ENCODE results near the gene BMPER. TPM values are rescaled to one million over a fixed set of nuclear protein-coding genes. Genes with fewer than 3 reads are reported as not detected.

BMPER gene
- total RNA-seq, 4 donors from 2014 or later: 0.65 to 6.5 (median 3.5) TPM

DNA sequence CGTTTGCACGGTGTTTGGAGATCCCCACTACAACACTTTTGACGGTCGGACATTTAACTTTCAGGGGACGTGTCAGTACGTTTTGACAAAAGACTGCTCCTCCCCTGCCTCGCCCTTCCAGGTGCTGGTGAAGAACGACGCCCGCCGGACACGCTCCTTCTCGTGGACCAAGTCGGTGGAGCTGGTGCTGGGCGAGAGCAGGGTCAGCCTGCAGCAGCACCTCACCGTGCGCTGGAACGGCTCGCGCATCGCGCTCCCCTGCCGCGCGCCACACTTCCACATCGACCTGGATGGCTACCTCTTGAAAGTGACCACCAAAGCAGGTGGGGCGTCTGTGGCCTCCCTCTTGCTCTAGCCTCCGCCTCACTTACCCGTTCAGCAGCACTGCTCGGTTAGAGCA lies 173.5 kb downstream of the BMPER start:
- WGBS: 90% methylated on average over 30 of the region's 30 CpGs
- intact Hi-C loops (cut with DNase I): no loop called here
- DNase-seq (ENCODE audit: extremely low spot score): no peak
- Histone ChIP-seq H3K4me1 (peaks cover 0 to 10% (median 0%) of the 10 kb centered on the region in 4 donors), H3K9me3 (no peaks in the 10 kb centered on the region), H3K36me3 (no peaks in the 10 kb centered on the region), H3K27ac (replicated peaks in 1 of 4) (no peak overlapping the region), H3K27me3 (no peaks in the 10 kb centered on the region), H3K4me3 (no peak overlapping the region)
- no peak for TF ChIP-seq EP300 (IDR thresholded peaks at IDR 0.05)
- TF ChIP-seq POLR2AphosphoS5 (IDR thresholded peaks at IDR 0.05): no peak
- TF ChIP-seq, protein P1, sequence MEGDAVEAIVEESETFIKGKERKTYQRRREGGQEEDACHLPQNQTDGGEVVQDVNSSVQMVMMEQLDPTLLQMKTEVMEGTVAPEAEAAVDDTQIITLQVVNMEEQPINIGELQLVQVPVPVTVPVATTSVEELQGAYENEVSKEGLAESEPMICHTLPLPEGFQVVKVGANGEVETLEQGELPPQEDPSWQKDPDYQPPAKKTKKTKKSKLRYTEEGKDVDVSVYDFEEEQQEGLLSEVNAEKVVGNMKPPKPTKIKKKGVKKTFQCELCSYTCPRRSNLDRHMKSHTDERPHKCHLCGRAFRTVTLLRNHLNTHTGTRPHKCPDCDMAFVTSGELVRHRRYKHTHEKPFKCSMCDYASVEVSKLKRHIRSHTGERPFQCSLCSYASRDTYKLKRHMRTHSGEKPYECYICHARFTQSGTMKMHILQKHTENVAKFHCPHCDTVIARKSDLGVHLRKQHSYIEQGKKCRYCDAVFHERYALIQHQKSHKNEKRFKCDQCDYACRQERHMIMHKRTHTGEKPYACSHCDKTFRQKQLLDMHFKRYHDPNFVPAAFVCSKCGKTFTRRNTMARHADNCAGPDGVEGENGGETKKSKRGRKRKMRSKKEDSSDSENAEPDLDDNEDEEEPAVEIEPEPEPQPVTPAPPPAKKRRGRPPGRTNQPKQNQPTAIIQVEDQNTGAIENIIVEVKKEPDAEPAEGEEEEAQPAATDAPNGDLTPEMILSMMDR (IDR thresholded peaks at IDR 0.05): no peak
- TF ChIP-seq POLR2A (IDR thresholded peaks at IDR 0.05; ENCODE audit: low read depth): no peak

GRCh38 chr7:34080513-34080912 lies 175.2 kb downstream of the BMPER start:
- Histone ChIP-seq H3K4me1 (peaks cover 0 to 3% (median 0%) of the 10 kb centered on the region in 4 donors), H3K9me3 (no peaks in the 10 kb centered on the region), H3K27ac (replicated peaks in 1 of 4) (no peak overlapping the region), H3K27me3 (no peaks in the 10 kb centered on the region), H3K4me3 (no peak overlapping the region), H3K36me3 (no peaks in the 10 kb centered on the region)
- 92% methylated on average over 5 of the region's 5 CpGs for WGBS
- intact Hi-C loops (cut with DNase I): no loop called here
- no peak for DNase-seq (ENCODE audit: extremely low spot score)
- TF ChIP-seq EP300 (IDR thresholded peaks at IDR 0.05): no peak
- TF ChIP-seq POLR2AphosphoS5 (IDR thresholded peaks at IDR 0.05): no peak
- TF ChIP-seq, protein P1 (IDR thresholded peaks at IDR 0.05): no peak
- TF ChIP-seq POLR2A (IDR thresholded peaks at IDR 0.05; ENCODE audit: low read depth): no peak

- H3K27ac ChIP-seq (replicated peaks in 1 of 4): no peak overlapping the region
- no peaks in the 10 kb centered on the region for H3K36me3 ChIP-seq
- no peaks in the 10 kb centered on the region for H3K9me3 ChIP-seq
- no peak overlapping the region for H3K4me3 ChIP-seq
- DNase-seq (ENCODE audit: extremely low spot score): no peak
- H3K4me1 ChIP-seq: no peaks in the 10 kb centered on the region
- WGBS: 89% methylated on average over 1 of the region's 1 CpG
- no peaks in the 10 kb centered on the region for H3K27me3 ChIP-seq
- intact Hi-C loops (cut with DNase I): no loop called here
- TF ChIP-seq EP300 (IDR thresholded peaks at IDR 0.05) (no peak), POLR2AphosphoS5 (IDR thresholded peaks at IDR 0.05) (no peak), POLR2A (IDR thresholded peaks at IDR 0.05; ENCODE audit: low read depth) (no peak)
- TF ChIP-seq, protein P1 (IDR thresholded peaks at IDR 0.05): no peak
Observed at GRCh38 chr7:34081935-34082334, 176.6 kb downstream of the BMPER start.

DNA sequence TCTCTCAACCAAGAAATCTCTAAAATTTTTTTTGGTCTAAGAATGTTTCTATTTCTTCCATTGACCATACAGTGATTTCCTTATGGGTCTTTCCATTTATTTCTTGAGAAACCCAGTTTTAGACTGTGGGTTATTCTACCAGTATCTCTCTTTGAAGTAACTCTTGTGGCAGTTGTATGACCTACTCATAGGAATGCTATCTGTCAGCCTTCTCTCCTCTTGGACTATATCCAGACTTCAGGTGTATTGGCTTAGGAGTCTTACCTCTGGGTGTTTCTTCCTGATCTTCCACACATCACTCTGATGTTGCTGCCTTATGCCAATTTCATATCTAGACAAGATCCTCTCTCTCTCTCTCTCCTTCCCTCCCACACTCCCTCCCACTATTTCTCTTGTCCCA lies 178.1 kb downstream of the BMPER start:
- Histone ChIP-seq H3K4me3 (no peak overlapping the region), H3K9me3 (no peaks in the 10 kb centered on the region), H3K27ac (replicated peaks in 1 of 4) (no peak overlapping the region), H3K36me3 (no peaks in the 10 kb centered on the region), H3K27me3 (no peaks in the 10 kb centered on the region), H3K4me1 (no peaks in the 10 kb centered on the region)
- intact Hi-C loops (cut with DNase I): no loop called here
- DNase-seq (ENCODE audit: extremely low spot score): no peak
- no peak for TF ChIP-seq POLR2AphosphoS5 (IDR thresholded peaks at IDR 0.05)
- no peak for TF ChIP-seq POLR2A (IDR thresholded peaks at IDR 0.05; ENCODE audit: low read depth)
- no peak for TF ChIP-seq EP300 (IDR thresholded peaks at IDR 0.05)
- TF ChIP-seq, protein P1 (IDR thresholded peaks at IDR 0.05): no peak

- Histone ChIP-seq H3K9me3 (no peaks in the 10 kb centered on the region), H3K27ac (replicated peaks in 1 of 4) (no peak overlapping the region), H3K4me3 (no peak overlapping the region), H3K36me3 (no peaks in the 10 kb centered on the region), H3K27me3 (no peaks in the 10 kb centered on the region), H3K4me1 (no peaks in the 10 kb centered on the region)
- TF ChIP-seq POLR2A (IDR thresholded peaks at IDR 0.05; ENCODE audit: low read depth) (no peak), EP300 (IDR thresholded peaks at IDR 0.05) (no peak), POLR2AphosphoS5 (IDR thresholded peaks at IDR 0.05) (no peak)
- TF ChIP-seq, protein P1 (IDR thresholded peaks at IDR 0.05): no peak
- no peak for DNase-seq (ENCODE audit: extremely low spot score)
- 100% methylated on average over 1 of the region's 1 CpG for WGBS
- intact Hi-C loops (cut with DNase I): no loop called here
Observed at GRCh38 chr7:34084651-34085050, 179.3 kb downstream of the BMPER start.

Measured in esophagus muscularis mucosa (tissue), 4 donors.